Fibroblast of mammary gland (primary cell): ENCODE data around the gene ITK.

Experiments
- DNase-seq: peaks from one replicate; pipeline ENCODE4 v3.0.0-alpha.2; 2010; ENCODE audit warnings: low read depth
- H3K4me3 ChIP-seq: 2 replicates; pipeline ENCODE4 v1.5.1; 2011; ENCODE audit warnings: low read depth, mild to moderate bottlenecking, low read length, moderate library complexity; ENCODE audit not compliant: control insufficient read depth
- CTCF ChIP-seq: conservative IDR thresholded peaks from 2 replicates; pipeline ENCODE4 v1.5.1; 2011; ENCODE audit warnings: low read depth, low read length, inconsistent platforms; ENCODE audit not compliant: control insufficient read depth, insufficient read depth

ITK gene

GRCh38 chr5:157292599-157292998 is 112.0 kb downstream of the ITK start:
- no peak for TF ChIP-seq CTCF
- DNase-seq: peak; percentile 55
- H3K4me3 ChIP-seq: no peak overlapping the region

GRCh38 chr5:157294407-157295091 is 113.9 kb downstream of the ITK start:
- no peak for DNase-seq
- no peak for TF ChIP-seq CTCF

GRCh38 chr5:157295247-157295646 is 114.6 kb downstream of the ITK start:
- no peak for TF ChIP-seq CTCF
- no peak overlapping the region for H3K4me3 ChIP-seq
- no peak for DNase-seq

More at GRCh38 chr5:157294407-157295091, 113.9 kb downstream of the ITK start:
- no peak overlapping the region for H3K4me3 ChIP-seq

- no peak for TF ChIP-seq CTCF
- no peak overlapping the region for H3K4me3 ChIP-seq
- DNase-seq: no peak
These were observed 119.9 kb downstream of the ITK start for GRCh38 chr5:157300564-157300963.

GRCh38 chr5:157301066-157301465 is 120.4 kb downstream of the ITK start:
- no peak for TF ChIP-seq CTCF
- no peak for DNase-seq
- no peak overlapping the region for H3K4me3 ChIP-seq

- no peak overlapping the region for H3K4me3 ChIP-seq
- no peak for DNase-seq
- TF ChIP-seq CTCF: no peak
These were observed 122.4 kb downstream of the ITK start for GRCh38 chr5:157303023-157303422.
